ENCODE measurements around the gene SARS1.
A peak's percentile ranks its signal among the peaks of the same experiment; 100 is the strongest.

The SARS1 gene

DNA sequence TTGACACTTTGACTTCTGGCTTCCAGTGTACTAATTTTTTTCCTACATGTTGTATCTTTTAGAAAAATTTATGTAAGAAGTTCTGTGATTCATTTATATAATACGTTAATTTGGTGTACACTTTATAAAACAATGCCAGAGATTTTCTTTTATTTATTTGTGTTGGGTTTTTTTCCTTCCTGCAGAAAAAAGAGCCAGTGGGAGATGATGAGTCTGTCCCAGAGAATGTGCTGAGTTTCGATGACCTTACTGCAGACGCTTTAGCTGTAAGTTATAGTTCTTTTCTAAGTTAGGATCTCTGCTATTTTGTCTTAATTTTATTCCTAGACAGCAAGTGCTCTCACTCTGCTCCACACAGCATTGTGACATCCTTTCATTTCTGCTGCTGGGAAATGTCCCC, 14.4 kb downstream of the SARS1 start:
- no peak for DNase-seq (ENCODE audit: low read depth in 2 of 2)

DNA sequence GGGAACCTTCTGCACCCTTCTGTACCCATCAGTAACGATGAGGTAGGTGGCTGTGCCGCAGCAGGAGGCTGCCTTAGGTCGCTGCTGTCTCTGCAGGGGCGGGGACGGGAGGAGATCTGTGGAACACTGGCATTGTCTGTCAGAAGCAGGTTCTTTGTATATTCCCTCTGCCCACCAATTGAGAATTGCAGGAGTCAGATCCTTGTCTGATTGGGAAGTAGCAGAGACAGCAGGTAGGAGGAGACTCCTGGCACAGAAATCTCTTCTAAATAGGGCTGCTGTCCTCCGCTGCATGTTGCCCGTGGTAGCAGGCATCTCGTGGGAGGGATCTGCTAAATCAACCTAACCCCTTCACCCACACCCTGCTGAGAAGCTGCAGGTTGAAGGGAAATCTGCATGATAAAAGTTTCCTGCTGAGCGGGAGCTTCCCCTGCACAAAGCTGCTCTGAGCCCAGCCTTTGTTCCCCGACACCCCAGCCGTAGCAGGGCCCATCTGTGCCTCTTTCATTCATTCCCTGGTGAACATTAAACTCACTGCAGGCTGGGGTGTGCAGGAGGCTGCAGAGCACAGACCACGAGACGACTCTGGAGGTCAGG, 15.9 kb downstream of the SARS1 start:
- DNase-seq (ENCODE audit: low read depth in 2 of 2): no peak

DNA sequence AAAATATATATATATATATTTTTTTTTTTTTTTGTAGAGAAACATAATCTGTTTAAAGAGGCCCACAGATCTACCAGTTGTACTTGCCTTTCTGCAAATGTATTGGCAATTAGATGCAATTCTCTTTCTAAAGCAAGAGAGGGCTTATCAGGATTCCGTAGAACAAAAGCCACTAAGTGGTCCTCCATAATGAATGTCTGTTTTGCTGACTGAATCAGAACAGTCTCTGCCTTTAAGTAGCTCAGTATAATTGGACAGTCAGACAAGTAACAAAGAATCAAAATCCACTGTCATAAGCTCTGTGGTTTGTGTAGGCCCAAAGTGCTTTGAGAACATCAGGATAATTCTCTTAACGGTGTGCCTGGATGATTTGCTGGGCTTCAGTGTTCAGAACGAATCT, 17.3 kb downstream of the SARS1 start:
- DNase-seq (ENCODE audit: low read depth in 2 of 2): no peak

DNA sequence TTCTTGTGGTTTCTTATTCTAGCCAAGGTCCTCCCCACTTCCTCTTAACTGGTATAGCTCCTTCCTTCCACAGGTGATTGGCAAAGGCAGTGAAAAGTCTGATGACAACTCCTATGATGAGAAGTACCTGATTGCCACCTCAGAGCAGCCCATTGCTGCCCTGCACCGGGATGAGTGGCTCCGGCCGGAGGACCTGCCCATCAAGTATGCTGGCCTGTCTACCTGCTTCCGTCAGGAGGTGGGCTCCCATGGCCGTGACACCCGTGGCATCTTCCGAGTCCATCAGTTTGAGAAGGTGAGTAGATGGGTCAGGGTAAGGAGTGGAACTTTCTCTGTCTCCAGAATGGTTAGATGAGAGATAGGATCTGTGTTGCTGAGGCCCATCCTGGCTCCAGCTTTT, 21.4 kb downstream of the SARS1 start:
- no peak for DNase-seq (ENCODE audit: low read depth in 2 of 2)

DNA sequence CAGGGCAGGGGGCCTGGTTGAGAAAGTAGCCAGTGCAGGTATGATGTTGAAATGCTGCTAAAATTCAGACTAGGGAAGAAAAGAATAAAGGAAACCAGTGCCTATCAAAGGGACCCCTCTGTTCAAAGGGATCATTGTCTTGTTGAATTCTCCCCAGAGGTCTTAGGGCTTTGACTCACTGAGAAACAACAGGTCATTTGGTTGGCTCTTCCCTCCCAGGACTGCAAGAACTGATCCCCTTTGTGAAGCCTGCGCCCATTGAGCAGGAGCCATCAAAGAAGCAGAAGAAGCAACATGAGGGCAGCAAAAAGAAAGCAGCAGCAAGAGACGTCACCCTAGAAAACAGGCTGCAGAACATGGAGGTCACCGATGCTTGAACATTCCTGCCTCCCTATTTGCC, 23.8 kb downstream of the SARS1 start:
- no peak for DNase-seq (ENCODE audit: low read depth in 2 of 2)

DNA sequence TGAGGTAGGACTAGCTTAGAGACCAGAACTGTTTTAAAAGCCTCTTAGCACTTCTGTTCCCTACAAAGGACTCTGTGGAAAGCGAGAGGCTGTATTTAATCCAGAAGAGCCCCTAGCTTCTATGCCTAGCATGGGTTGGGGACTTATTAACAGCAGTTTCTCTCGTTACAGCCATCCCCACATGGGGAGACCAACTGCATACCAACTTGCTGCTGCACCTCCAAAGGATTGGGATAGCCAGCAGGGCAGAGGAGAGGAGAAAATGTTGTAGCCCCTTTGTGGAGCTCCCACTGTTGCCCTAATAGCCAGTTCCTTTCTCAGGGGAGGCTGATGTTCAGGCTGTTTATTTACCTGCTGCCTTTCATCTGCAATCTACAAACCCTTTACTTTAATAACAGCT, 24.7 kb downstream of the SARS1 start:
- no peak for DNase-seq (ENCODE audit: low read depth in 2 of 2)

DNA sequence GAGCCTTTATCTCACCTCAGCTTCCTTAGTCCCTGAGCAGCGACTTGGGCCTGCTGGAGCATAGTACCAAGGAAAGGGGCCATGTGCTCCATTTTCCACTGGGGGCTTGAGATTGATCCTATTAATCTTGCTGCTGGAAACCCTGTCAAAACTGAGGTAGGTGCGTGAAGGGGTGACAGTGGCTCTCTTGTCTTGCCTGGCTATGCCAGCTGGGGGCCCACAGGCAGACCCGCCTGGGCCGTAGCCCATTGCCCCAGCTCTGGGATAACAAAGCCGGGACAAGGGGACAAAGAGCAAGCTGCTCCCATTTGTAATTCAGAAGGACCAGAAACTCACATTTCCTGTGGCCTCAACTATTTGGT, 25.3 kb downstream of the SARS1 start:
- no peak for DNase-seq (ENCODE audit: low read depth in 2 of 2)

DNA sequence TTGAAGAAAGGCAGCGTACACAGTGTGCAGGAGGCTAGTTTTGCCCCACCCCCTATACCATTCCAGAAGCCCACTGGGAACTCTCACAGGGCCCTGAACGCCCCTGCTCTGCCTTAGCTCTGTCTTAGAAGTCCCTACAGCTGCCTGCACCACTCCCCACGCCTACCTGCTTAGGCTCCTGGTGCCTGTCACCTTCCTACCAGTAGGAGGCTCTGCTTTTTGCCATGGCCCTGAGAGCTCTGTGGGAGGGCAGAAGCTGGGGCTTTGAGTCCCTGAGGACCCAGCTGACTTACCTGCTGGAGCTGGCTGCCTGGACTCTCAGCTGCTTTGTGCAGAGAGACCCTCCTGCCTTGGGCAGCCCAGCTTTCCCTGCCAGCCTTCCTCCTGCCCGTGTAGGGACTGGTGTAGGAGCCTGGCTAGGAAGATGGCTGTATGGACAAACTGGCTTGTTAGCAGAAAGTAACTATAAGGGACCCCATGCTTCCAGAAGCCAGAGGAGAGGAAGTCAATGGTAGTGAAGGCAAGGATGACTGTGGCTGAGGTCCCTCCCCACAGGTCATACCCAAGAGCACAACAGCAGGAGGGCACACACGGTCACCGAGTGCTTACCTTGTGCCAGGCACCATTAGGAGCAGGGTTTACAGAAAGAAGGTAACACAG, 25.8 kb downstream of the SARS1 start:
- DNase-seq (ENCODE audit: low read depth in 2 of 2): no peak

DNA sequence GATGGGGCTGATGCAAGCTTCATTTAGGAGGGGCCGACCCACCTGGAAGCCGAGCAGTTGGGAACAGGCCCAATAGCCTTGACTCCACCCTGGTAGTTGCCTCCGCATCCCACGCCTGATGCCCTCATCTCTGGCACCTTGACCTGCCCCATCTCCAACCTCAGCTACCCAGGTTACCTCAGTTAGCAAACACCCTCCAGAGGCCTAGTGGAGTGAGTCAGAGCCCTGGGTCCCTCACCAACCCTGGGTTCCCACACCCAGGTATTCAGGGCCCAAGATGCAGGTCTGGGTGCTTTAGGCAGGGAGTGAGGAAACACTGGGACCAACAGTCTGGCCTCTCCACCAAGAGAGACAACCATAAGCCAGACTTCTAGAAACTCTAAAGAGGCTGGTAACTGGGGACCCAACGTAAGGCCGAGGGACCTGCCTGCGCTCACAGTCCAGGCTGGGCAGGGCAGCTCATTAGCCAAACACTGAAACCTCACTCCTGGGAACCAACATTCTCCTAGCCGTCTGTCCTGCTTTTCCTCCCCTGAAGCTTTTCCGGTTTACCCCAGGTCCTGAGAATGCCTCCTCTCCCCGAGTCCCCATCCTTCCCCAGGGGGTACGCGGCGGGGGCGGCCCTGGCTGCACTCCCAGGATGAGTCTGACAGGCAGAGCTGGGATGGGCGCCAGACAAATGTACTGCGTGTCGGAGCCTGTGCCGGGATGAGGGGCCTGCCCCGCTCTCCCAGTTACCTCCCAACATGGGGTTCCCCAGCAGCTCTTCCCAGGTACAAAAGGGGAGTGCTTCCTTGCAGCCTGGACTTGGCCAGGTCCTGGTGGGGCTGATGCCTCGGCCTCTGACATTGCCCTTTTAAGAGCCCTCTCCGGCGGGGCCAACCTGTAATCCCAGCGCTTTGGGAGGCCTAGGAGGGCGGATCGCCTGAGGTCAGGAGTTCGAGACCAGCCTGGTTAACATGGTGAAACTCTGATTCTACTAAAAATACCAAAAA, 26.7 kb downstream of the SARS1 start:
- DNase-seq (ENCODE audit: low read depth in 2 of 2): peak in 1 of 2 donors; percentile 21

DNA sequence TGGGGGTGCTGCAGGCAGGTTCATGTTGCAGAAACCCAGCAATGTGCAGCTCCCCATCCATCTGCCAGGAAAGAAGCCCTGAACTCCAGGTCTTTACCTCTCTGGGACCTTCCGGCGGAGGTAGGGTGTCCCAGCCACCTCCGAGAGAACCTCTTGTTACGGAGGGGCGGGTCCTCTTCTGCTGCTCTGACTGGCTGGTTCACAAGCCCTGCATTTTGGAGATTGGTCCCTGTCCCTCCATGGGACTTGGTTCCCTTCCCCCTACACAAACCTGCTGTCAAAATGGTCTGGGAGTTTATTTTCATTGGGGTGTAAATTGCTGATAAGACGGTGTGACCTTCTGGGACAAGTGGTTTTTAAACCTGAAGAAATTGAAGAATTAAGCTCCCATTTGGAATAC, 27.6 kb downstream of the SARS1 start:
- no peak for DNase-seq (ENCODE audit: low read depth in 2 of 2)

DNA sequence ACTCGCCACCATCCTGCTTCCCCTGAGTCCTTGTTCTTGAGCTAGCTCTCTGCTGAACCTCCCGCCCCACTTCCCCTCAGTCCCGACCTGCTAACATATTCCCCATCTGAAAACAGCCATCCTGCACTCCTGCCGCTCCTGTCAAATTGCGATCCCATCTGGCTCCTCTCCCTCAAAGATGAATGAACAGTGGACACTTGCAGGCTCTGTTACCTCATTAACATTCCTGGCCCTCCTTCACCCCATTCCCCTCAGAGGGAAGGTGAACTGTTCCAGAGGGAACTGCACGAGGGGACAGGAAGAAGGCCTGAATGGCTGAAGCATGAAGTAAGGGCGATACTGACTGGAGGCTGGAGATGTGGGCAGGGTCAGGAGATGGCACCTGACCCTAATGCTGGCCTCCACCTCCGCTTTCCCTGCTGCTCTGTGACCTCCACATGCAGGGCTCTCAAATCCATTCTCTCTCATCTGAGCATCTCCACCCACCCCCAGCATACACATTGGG, 28.2 kb downstream of the SARS1 start:
- no peak for DNase-seq (ENCODE audit: low read depth in 2 of 2)

DNA sequence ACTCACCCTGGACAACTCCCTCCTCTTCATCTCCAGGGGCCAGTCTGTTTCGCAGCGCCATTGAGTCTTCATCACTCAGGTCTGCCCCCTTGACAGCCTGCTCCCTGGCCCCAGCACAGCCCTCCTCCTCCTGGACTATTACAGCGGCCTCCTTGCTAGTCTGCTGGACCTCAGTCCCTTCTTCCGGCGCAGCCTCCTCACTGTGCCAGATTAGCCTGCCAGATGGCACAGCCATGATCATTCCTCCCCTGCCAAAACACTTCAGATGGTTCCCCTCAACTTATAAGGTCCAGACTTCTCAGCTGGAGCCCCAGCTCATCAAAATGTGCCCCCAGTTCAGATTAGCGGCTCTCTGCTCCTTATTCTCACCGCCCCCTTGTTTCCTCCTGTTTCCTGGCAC, 28.7 kb downstream of the SARS1 start:
- no peak for DNase-seq (ENCODE audit: low read depth in 2 of 2)

DNA sequence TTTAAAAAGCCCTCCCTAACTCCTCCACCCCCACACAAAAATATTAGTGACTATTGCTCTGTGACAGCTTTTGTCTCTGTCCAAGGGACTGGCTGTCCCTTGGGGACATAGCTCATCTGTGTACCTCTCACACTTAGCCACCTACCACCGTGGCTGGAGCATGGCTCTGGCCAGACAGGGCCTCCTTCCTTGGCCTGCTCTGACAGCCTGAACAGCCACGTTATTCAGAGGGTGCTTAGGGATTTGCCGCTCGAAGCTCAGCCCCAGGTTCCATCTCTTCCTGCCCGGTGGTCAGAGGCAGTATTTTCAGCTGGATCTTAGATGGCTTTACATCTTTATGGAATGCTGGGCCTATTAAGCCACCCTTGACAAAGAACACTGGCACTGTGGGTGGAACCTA, 29.5 kb downstream of the SARS1 start:
- no peak for DNase-seq (ENCODE audit: low read depth in 2 of 2)

DNA sequence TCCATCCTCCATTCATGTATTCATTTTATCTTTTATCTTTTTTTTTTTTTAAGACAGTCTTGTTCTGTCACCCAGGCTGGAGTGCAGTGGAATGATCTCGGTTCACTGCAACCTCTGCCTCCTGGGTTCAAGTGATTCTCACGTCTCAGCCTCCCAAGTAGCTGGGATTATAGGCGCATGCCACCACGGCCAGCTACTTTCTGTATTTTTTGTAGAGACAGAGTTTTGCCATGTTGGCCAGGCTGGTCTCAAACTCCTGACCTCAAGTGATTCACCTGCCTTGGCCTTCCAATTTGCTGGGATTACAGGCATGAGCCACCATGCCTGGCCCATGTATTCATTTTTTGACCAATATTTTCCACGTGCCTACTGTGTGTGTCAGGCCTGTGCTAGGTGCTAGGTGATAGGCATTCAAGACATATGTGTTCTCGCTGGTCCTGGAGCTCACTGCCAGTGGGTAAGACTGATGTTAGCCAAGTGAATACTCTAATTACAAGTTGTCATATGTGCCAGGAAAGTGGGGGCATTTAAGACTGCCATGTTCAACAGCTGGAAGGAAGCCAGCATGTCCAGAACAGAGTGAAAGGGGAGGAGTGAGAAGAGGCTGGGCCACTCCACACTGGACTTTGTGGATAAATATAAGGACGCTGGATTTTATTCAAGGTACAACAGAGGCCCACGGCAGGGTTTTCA, 30.3 kb downstream of the SARS1 start:
- no peak for DNase-seq (ENCODE audit: low read depth in 2 of 2)

DNA sequence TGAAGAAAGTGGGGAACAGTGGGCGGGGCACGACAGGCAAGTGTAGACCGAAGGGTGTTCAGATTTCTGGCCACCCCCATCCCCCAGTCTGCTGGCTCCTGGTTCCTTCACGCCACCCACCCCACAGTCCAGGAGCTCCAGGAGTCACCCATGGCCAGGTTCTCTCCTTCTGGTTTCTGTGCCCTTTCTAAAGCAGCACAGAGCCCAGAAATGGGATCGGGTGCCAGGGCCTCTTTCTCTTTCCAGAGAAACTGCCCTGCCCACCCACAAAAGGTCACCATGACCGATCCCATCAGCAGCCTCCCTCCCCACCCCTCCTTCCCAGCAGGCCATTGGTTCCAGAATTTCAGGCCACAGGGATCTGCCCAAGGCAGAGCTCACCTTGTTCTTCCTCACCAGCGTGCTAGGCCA, 32.4 kb downstream of the SARS1 start:
- no peak for DNase-seq (ENCODE audit: low read depth in 2 of 2)

DNA sequence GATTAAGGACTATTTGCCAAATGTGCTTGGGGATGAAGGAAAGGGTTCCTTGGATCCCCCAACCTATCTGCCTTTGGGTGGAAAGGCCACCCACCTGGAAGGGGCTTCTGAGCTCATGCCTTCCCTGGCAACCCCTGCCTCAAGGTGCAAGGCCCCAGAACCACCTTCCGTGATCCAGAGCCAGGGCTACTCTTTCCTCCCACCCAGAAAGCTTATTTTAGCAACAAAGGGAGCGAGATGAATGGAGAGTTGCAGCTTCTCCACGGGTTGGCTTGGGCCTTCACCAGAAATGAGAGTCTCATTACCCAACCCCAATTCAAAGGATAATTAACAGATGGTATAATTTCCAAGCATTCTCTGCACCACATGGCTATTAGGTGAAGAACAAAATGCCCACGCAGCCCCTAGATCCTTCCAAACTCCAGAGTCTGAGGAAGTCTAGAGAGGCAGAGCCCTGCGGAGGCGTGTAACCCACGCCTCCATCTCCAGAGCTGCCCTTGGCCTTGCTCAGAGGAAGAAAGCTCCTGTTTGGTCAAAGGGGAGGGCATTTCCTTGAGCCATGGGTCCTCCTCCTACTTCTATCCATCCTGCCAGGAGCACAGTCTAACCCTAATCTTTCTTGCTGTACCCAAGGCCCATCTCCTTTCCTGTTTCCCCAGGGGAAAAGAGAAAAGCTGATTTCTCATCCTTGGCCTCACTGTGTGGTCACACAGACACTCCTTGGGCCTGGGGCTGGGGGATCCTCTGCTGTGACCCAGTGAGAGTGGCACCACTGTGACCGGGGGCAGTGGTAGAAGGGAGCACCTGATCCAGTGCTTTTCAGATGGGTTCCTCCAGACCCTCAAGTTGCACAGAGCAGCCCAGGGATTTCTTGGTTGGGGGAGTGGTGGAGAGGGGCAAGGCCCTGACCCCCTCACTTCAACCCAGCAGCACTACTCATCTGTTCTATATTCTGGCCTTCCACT, 34.0 kb downstream of the SARS1 start:
- DNase-seq (ENCODE audit: low read depth in 2 of 2): no peak

DNA sequence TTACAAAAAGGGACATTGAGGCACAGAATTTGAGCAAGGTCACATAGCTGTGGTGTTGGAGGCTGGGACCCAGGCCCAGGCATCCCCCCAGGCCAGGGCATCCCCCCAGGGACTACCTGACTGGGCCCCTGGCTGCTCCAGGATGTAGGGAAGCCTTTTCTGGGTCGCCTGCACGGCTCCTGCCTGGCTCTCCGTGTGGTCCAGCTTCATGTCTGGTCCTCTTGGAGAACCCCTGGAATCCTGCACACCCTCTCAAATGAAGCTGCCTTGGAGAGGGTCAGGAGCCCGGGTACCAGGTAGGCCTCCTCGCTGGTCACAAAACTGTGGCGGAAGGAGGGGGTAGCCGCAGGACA, 34.7 kb downstream of the SARS1 start:
- DNase-seq (ENCODE audit: low read depth in 2 of 2): no peak

DNA sequence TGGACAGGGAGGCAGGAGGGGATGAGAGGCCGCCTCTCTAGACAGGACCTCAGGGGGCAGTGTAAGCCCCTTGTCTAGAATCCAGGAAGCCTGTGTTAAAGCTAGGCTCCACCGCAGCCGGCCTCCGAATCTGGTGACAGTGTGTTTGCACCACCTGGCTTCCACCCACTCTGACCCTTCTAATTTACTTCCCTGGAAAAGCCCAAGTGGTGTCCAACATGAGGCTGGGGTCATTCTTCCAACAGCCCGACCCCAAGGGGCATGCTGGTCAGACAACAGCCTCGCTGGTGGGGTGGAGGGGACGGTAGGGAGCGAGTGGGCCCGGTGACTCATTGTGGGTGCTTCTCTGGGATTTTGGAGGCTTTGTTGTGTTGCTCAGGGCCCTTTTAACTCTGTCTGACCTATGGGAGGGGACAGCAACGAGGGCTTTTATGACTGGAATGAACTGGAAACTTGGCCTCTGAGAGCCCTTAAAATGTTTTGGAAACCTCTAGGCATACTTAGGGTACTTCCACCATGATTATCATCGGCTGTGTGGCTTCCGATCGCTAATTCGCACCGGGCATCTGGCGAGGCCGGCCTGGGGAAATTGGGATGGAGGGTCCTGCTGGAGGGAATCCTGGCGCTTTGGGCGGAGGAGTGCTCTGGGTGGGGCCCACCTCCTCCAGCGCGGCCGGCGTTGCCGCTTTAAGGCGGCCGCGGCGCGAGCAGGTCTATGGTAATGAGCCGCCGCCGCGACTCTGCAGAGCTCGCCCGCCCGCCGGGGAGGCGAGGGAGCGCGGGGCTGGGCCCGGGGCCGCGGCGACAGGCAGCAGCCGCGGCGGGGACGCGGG, 35.3 kb downstream of the SARS1 start, which contains the start of gene CELSR2:
TSS of gene CELSR2 (plus strand) at position 743 of the 833 bp plus-strand sequence. CDS start 541 bp downstream, outside the sequence.
- peak; percentile 27 to 45 for DNase-seq (ENCODE audit: low read depth in 2 of 2)

DNA sequence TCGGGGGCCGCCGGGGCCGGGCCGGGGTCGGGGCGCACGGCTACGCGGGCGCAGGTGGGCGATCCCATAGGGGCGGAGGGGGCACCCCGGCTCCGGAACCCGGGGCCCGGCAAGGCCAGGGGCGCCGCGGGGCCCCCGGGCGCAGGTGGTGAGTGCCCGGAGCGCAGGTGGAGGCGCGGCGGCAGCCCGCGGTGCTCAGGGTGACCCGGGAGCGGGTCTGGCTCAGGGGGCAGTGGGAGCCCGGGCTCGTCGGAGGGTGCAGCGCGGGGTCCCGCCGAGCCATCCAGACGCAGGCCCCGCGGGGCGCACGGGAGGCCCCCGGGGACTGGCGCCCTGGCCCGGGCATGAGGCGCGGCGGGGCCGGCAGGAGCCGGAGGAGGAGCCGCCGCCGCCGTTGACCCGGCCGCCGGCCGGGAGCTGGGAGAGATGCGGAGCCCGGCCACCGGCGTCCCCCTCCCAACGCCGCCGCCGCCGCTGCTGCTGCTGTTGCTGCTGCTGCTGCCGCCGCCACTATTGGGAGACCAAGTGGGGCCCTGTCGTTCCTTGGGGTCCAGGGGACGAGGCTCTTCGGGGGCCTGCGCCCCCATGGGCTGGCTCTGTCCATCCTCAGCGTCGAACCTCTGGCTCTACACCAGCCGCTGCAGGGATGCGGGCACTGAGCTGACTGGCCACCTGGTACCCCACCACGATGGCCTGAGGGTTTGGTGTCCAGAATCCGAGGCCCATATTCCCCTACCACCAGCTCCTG, 36.1 kb downstream of the SARS1 start:
- no peak for DNase-seq (ENCODE audit: low read depth in 2 of 2)
